ENCODE measurements around the gene DUS4L.

- TF ChIP-seq, protein P1, sequence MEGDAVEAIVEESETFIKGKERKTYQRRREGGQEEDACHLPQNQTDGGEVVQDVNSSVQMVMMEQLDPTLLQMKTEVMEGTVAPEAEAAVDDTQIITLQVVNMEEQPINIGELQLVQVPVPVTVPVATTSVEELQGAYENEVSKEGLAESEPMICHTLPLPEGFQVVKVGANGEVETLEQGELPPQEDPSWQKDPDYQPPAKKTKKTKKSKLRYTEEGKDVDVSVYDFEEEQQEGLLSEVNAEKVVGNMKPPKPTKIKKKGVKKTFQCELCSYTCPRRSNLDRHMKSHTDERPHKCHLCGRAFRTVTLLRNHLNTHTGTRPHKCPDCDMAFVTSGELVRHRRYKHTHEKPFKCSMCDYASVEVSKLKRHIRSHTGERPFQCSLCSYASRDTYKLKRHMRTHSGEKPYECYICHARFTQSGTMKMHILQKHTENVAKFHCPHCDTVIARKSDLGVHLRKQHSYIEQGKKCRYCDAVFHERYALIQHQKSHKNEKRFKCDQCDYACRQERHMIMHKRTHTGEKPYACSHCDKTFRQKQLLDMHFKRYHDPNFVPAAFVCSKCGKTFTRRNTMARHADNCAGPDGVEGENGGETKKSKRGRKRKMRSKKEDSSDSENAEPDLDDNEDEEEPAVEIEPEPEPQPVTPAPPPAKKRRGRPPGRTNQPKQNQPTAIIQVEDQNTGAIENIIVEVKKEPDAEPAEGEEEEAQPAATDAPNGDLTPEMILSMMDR (IDR thresholded peaks at IDR 0.05), result no peak
- no peak for TF ChIP-seq POLR2A (IDR thresholded peaks at IDR 0.05)
Observed at GRCh38 chr7:107582875-107583274, 19.1 kb downstream of the DUS4L start.

Measured in adrenal gland (tissue), 5 donors.